Thyroid gland (tissue), 4 donors: ENCODE data around the gene EFCC1. TPM values are rescaled to one million over a fixed set of nuclear protein-coding genes. Genes with fewer than 3 reads are reported as not detected.
A peak's percentile ranks its signal among the peaks of the same experiment; 100 is the strongest.

Experiments used
- DNase-seq, 2 donors: peaks; one replicate each; pipeline ENCODE4 v3.0.0-alpha.2; 2019
- H3K27ac ChIP-seq, 3 donors: fragments of 200-600 bp; sonication (generic); 1 replicate in 2 of 3; 2 replicates in 1 of 3; pipeline ENCODE4 v1.5.1; 2016 to 2019; ENCODE audit warnings: mild to moderate bottlenecking in 1 of 3, moderate library complexity in 1 of 3
- H3K27me3 ChIP-seq: fragments of 200-600 bp; sonication (generic); one replicate; pipeline ENCODE4 v1.5.1; 2019
- H3K36me3 ChIP-seq, 2 donors: fragments of 200-600 bp; sonication (generic); one replicate each; pipeline ENCODE4 v1.5.1; 2016 to 2019
- H3K4me1 ChIP-seq, 2 donors: fragments of 200-600 bp; sonication (generic); one replicate each; pipeline ENCODE4 v1.5.1; 2017 to 2019
- H3K4me3 ChIP-seq, 3 donors: fragments of 200-600 bp; sonication (generic); replicated peaks in 1 of 3; 1 replicate in 2 of 3; 2 replicates in 1 of 3; pipeline ENCODE4 v1.5.1; 2016; ENCODE audit warnings: mild to moderate bottlenecking in 1 of 3
- H3K9me3 ChIP-seq: fragments of 200-600 bp; sonication (generic); one replicate; pipeline ENCODE4 v1.5.1; 2017
- CTCF ChIP-seq, 6 experiments: fragments of 200-600 bp in 3 of 6; fragments of 450-650 bp in 3 of 6; sonication (generic) in 3 of 6; IDR thresholded peaks; one replicate each; pipeline ENCODE4 v1.5.1; 2016 to 2019; ENCODE audit warnings: antibody characterized with exemption in 6 of 6, mild to moderate bottlenecking in 2 of 6, inconsistent platforms in 1 of 6, moderate library complexity in 1 of 6
- POLR2A ChIP-seq, 2 donors: fragments of 450-650 bp; IDR thresholded peaks; one replicate each; pipeline ENCODE4 v1.6.1; 2017; ENCODE audit warnings: antibody characterized with exemption in 2 of 2, mild to moderate bottlenecking in 2 of 2, moderate library complexity in 1 of 2
- WGBS, 2 donors: methylation state at CpG; one replicate each; pipeline ENCODE4 v1.1.5; 2017; 5-methylcytosine and 5-hydroxymethylcytosine counted together
- intact Hi-C: fragments of 100-400 bp; cut with DNase I; formaldehyde crosslinking; loops from one replicate; pipeline ENCODE4 v1.15.1; 2023
- total RNA-seq, 4 donors: library from RNA; depleted of rRNA; stranded (reverse); fragments of >200 nt; gene quantifications; one replicate each; pipeline ENCODE4 v1.2.3, GENCODE V29; 2016

EFCC1 gene
- total RNA-seq, 4 donors from 2014 or later: 3.6 to 16.8 (median 9.9) TPM

GRCh38 chr3:128997486-128998133, 3.5 kb upstream of the EFCC1 start:
- Histone ChIP-seq H3K36me3 (no peaks in the 10 kb centered on the region), H3K4me1 (peaks cover 17 to 35% of the 10 kb centered on the region in 2 donors), H3K27ac (no peak overlapping the region), H3K4me3 (no peak overlapping the region), H3K27me3 (no peaks in the 10 kb centered on the region), H3K9me3 (no peaks in the 10 kb centered on the region)
- intact Hi-C loops: no loop called here
- no peak for DNase-seq
- TF ChIP-seq CTCF (IDR thresholded peaks at IDR 0.05) (no peak), POLR2A (IDR thresholded peaks at IDR 0.05) (no peak)
- 74 to 82% methylated on average over 4 of the region's 4 CpGs for WGBS, 2 donors

- H3K36me3 ChIP-seq: no peaks in the 10 kb centered on the region
- 80 to 86% methylated on average over 3 of the region's 3 CpGs for WGBS, 2 donors
- peaks cover 11 to 32% of the 10 kb centered on the region in 2 donors for H3K4me1 ChIP-seq
- H3K27me3 ChIP-seq: no peaks in the 10 kb centered on the region
- intact Hi-C loops: no loop called here
- H3K4me3 ChIP-seq: no peak overlapping the region
- H3K9me3 ChIP-seq: no peaks in the 10 kb centered on the region
- H3K27ac ChIP-seq: no peak overlapping the region
- no peak for DNase-seq
- TF ChIP-seq CTCF (IDR thresholded peaks at IDR 0.05) (no peak), POLR2A (IDR thresholded peaks at IDR 0.05) (no peak)
Observed at GRCh38 chr3:128998561-128998960, 2.5 kb upstream of the EFCC1 start.

DNA sequence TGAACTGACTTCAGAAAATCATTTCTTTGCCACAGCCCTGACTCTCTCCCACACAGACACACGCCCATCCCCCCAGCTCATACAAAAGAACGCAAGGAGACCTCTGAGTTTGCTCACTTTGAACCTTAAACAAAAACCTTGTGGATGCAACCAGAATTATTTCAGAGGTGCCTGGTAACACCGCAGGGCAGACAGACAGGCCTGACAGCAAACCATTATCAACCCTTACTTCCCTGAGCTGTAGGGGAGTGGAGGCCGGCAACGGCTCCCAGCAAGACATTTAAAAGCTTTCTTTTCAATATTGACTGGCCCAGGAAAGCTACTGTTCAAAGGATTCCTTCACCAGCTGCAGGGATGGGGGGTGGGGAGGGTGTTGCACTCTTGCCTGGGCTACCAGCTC, 2.0 kb upstream of the EFCC1 start:
- WGBS, 2 donors: 61 to 75% methylated on average over 5 of the region's 5 CpGs
- intact Hi-C loops: no loop called here
- no peaks in the 10 kb centered on the region for H3K27me3 ChIP-seq
- H3K4me3 ChIP-seq: no peak overlapping the region
- H3K36me3 ChIP-seq: no peaks in the 10 kb centered on the region
- H3K9me3 ChIP-seq: no peaks in the 10 kb centered on the region
- no peak for DNase-seq
- no peak for TF ChIP-seq CTCF (IDR thresholded peaks at IDR 0.05)
- no peak overlapping the region for H3K27ac ChIP-seq
- H3K4me1 ChIP-seq: peaks cover 8 to 32% of the 10 kb centered on the region in 2 donors

DNA sequence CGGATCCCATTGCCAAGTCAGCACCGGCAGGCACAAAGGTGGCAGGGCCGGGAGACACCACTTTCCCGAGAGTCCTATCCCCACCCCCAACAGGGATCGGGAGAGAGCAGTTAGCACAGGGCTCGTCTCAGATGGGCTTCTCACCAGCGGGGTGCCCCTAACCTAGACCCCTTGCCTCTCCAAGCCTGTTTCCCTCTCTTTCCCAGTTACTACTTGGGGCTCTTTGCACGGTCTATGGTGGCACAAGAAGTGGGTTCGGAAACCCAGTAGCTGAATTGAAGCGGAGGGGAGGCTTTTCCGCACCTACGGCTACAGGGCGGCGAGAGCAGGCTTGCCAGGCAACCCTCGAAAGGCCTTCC, 383 bp upstream of the EFCC1 start:
- TF ChIP-seq POLR2A (IDR thresholded peaks at IDR 0.05) (no peak), CTCF (IDR thresholded peaks at IDR 0.05) (no peak)
- Histone ChIP-seq H3K4me1 (peaks cover 11 to 37% of the 10 kb centered on the region in 2 donors), H3K9me3 (no peaks in the 10 kb centered on the region), H3K27me3 (no peaks in the 10 kb centered on the region), H3K4me3 (peak overlapping the region in 2 of 3 donors; percentile 14 to 42), H3K36me3 (no peaks in the 10 kb centered on the region), H3K27ac (peak overlapping the region in 2 of 3 donors; percentile 60 to 85)
- DNase-seq: no peak
- intact Hi-C loops: no loop called here
- 15 to 21% methylated on average over 14 to 15 of the region's 15 CpGs for WGBS, 2 donors

DNA sequence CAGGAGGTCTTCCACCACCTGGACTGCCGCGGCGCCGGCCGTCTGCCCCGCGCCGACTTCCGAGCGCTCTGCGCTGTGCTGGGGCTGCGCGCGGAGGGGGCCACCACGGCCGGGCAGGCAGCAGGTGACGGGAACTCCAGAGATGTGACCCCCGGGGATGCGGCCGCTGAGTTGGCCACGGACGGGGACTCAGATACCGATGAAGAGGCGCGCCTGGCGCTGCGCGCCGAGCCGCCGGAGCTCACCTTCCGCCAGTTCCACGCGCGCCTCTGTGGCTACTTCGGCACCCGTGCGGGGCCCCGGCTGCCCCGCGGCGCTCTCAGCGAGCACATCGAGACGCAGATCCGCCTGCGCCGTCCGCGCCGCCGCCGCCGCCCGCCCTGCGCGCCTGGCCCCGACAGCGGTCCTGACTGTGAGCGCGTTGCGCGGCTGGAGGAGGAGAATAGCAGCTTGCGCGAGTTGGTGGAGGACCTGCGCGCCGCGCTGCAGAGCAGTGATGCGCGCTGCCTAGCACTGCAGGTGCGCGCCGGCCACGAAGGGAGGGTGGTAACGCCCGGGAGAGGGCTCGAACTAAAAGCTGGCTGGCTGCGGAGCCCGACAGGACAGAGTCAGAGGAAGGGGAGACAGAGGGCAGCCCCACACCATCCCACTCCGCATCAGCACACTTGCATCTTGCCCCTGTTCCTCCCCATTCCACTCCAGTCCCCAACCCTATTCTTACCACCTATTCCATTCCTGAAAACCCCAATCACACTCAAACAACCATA, 885 bp downstream of the EFCC1 start:
- Histone ChIP-seq H3K27ac (peak overlapping the region in 2 of 3 donors; percentile 60 to 85), H3K9me3 (no peaks in the 10 kb centered on the region), H3K4me1 (peaks cover 17 to 41% of the 10 kb centered on the region in 2 donors), H3K4me3 (peak overlapping the region in 2 of 3 donors; percentile 35 to 42), H3K27me3 (no peaks in the 10 kb centered on the region), H3K36me3 (no peaks in the 10 kb centered on the region)
- TF ChIP-seq CTCF (IDR thresholded peaks at IDR 0.05): no peak
- no peak for TF ChIP-seq POLR2A (IDR thresholded peaks at IDR 0.05)
- no peak for DNase-seq
- intact Hi-C loops: no loop called here
- 2 to 5% methylated on average over 20 to 29 of the region's 81 CpGs for WGBS, 2 donors
